ENCODE results near the gene CFI.

GRCh38 chr4:109750652-109751244 lies 51.1 kb downstream of the CFI start:
- no peak for TF ChIP-seq POLR2A (IDR thresholded peaks at IDR 0.05; ENCODE audit: low read depth, low read length)
- no peak for TF ChIP-seq POLR2AphosphoS5 (IDR thresholded peaks at IDR 0.05; ENCODE audit: low read depth, low read length)
